Measurements from ENCODE around the gene PFKFB1. TPM values are rescaled to one million over a fixed set of nuclear protein-coding genes. Genes with fewer than 3 reads are reported as not detected.

PFKFB1 gene
- total RNA-seq, 1 experiment from 2014 or later = 0.42 TPM

- Mint-ChIP-seq H3K27me3 (ENCODE audit: low read depth) (no peaks in the 10 kb centered on the region), H3K27ac (no peak overlapping the region), H3K4me3 (no peak overlapping the region), H3K9me3 (no peaks in the 10 kb centered on the region), H3K4me1 (0 out of 2 replicates have a peak, but pooled peaks cover 2% of the 10 kb centered on the region), H3K36me3 (peaks cover 43% of the 10 kb centered on the region)
- DNase-seq (ENCODE audit: low spot score) (no peak), ATAC-seq (no peak)
- TF ChIP-seq ZNF121 (CRISPR knock-in tag; IDR thresholded peaks at IDR 0.05) (no peak), CREM (CRISPR knock-in tag; IDR thresholded peaks at IDR 0.05) (no peak), TP53 (CRISPR knock-in tag; IDR thresholded peaks at IDR 0.05) (no peak), ERG (CRISPR knock-in tag; IDR thresholded peaks at IDR 0.05) (no peak), ZNF423 (CRISPR knock-in tag; IDR thresholded peaks at IDR 0.05) (no peak), NR2C2 (CRISPR knock-in tag; IDR thresholded peaks at IDR 0.05) (no peak)
- TF ChIP-seq, protein P1, sequence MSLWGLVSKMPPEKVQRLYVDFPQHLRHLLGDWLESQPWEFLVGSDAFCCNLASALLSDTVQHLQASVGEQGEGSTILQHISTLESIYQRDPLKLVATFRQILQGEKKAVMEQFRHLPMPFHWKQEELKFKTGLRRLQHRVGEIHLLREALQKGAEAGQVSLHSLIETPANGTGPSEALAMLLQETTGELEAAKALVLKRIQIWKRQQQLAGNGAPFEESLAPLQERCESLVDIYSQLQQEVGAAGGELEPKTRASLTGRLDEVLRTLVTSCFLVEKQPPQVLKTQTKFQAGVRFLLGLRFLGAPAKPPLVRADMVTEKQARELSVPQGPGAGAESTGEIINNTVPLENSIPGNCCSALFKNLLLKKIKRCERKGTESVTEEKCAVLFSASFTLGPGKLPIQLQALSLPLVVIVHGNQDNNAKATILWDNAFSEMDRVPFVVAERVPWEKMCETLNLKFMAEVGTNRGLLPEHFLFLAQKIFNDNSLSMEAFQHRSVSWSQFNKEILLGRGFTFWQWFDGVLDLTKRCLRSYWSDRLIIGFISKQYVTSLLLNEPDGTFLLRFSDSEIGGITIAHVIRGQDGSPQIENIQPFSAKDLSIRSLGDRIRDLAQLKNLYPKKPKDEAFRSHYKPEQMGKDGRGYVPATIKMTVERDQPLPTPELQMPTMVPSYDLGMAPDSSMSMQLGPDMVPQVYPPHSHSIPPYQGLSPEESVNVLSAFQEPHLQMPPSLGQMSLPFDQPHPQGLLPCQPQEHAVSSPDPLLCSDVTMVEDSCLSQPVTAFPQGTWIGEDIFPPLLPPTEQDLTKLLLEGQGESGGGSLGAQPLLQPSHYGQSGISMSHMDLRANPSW (CRISPR knock-in tag; conservative IDR thresholded peaks at IDR 0.05; ENCODE audit: low read depth) = no peak
- ChIA-PET CTCF (no interaction called here), POLR2A (no interaction called here)
Measured at GRCh38 chrX:54926978-54927377, 67.0 kb downstream of the PFKFB1 start.

GRCh38 chrX:54923376-54923775, 70.6 kb downstream of the PFKFB1 start:
- ChIA-PET POLR2A (no interaction called here), CTCF (no interaction called here)
- no peaks in the 10 kb centered on the region for H3K9me3 Mint-ChIP-seq
- DNase-seq (ENCODE audit: low spot score) (no peak), ATAC-seq (no peak)
- no peak overlapping the region for H3K27ac Mint-ChIP-seq
- TF ChIP-seq ZNF671 (CRISPR knock-in tag; IDR thresholded peaks at IDR 0.05) (no peak), ELF4 (CRISPR knock-in tag; IDR thresholded peaks at IDR 0.05; ENCODE audit: low read depth) (no peak), ZNF121 (CRISPR knock-in tag; IDR thresholded peaks at IDR 0.05) (no peak), MYBL2 (CRISPR knock-in tag; IDR thresholded peaks at IDR 0.05) (no peak), MAX (CRISPR knock-in tag; IDR thresholded peaks at IDR 0.05) (no peak), NFYB (CRISPR knock-in tag; conservative IDR thresholded peaks at IDR 0.05; ENCODE audit: low read depth) (no peak), SOX15 (CRISPR knock-in tag; IDR thresholded peaks at IDR 0.05) (no peak), ZMAT4 (CRISPR knock-in tag; IDR thresholded peaks at IDR 0.05) (no peak), ZNF219 (CRISPR knock-in tag; IDR thresholded peaks at IDR 0.05; ENCODE audit: borderline replicate concordance) (no peak), FOXK1 (CRISPR knock-in tag; IDR thresholded peaks at IDR 0.05) (no peak), NR2C2 (CRISPR knock-in tag; IDR thresholded peaks at IDR 0.05) (no peak), JAZF1 (CRISPR knock-in tag; IDR thresholded peaks at IDR 0.05) (no peak), PRDM15 (CRISPR knock-in tag; IDR thresholded peaks at IDR 0.05) (no peak), ZNF416 (CRISPR knock-in tag; IDR thresholded peaks at IDR 0.05) (no peak), IRF2 (CRISPR knock-in tag; IDR thresholded peaks at IDR 0.05; ENCODE audit: borderline replicate concordance, low read depth) (no peak), OVOL2 (CRISPR knock-in tag; IDR thresholded peaks at IDR 0.05; ENCODE audit: borderline replicate concordance) (no peak)
- TF ChIP-seq, protein P2, sequence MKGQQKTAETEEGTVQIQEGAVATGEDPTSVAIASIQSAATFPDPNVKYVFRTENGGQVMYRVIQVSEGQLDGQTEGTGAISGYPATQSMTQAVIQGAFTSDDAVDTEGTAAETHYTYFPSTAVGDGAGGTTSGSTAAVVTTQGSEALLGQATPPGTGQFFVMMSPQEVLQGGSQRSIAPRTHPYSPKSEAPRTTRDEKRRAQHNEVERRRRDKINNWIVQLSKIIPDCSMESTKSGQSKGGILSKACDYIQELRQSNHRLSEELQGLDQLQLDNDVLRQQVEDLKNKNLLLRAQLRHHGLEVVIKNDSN (CRISPR knock-in tag; IDR thresholded peaks at IDR 0.05) = no peak
- no peak overlapping the region for H3K4me3 Mint-ChIP-seq
- no peaks in the 10 kb centered on the region for H3K27me3 Mint-ChIP-seq (ENCODE audit: low read depth)
- 0 out of 2 replicates have a peak, but pooled peaks cover 3% of the 10 kb centered on the region for H3K4me1 Mint-ChIP-seq
- peaks cover 26% of the 10 kb centered on the region for H3K36me3 Mint-ChIP-seq
